Measurements from ENCODE around the gene ATXN7. TPM values are rescaled to one million over a fixed set of nuclear protein-coding genes. Genes with fewer than 3 reads are reported as not detected.

The ATXN7 gene
- total RNA-seq, 3 donors from 2014 or later: 37.4 to 56.2 (median 47.9) TPM

- Histone ChIP-seq H3K4me3 (no peak overlapping the region), H3K27ac (no peak overlapping the region), H3K36me3 (no peaks in the 10 kb centered on the region), H3K9me3 (no peaks in the 10 kb centered on the region), H3K27me3 (no peaks in the 10 kb centered on the region), H3K4me1 (no peaks in the 10 kb centered on the region)
- no peak for DNase-seq (ENCODE audit: low spot score in 2 of 2)
- TF ChIP-seq CTCF (IDR thresholded peaks at IDR 0.05) (no peak), POLR2A (IDR thresholded peaks at IDR 0.05) (no peak), POLR2AphosphoS5 (IDR thresholded peaks at IDR 0.05) (no peak)
- intact Hi-C loops (cut with DNase I; ENCODE audit: low total_unique reads): loop anchor here (2.0 kb wide), 1 partner anchor 53 kb away; no protein-coding TSS in a partner anchor
Observed at GRCh38 chr3:63990204-63990603, 126.5 kb downstream of the ATXN7 start.

- intact Hi-C loops (cut with DNase I; ENCODE audit: low total_unique reads): loop anchor here (2.0 kb wide), 1 partner anchor 54 kb away; no protein-coding TSS in a partner anchor
- no peak overlapping the region for H3K4me3 ChIP-seq
- H3K36me3 ChIP-seq: peaks cover 3% of the 10 kb centered on the region
- no peak for DNase-seq (ENCODE audit: low spot score in 2 of 2)
- no peaks in the 10 kb centered on the region for H3K4me1 ChIP-seq
- no peaks in the 10 kb centered on the region for H3K27me3 ChIP-seq
- TF ChIP-seq POLR2AphosphoS5 (IDR thresholded peaks at IDR 0.05) (no peak), CTCF (IDR thresholded peaks at IDR 0.05) (no peak), POLR2A (IDR thresholded peaks at IDR 0.05) (no peak)
- no peaks in the 10 kb centered on the region for H3K9me3 ChIP-seq
- H3K27ac ChIP-seq: no peak overlapping the region
Observed at GRCh38 chr3:63990733-63991132, 127.1 kb downstream of the ATXN7 start.

GRCh38 chr3:63991666-63992065 lies 128.0 kb downstream of the ATXN7 start:
- intact Hi-C loops (cut with DNase I; ENCODE audit: low total_unique reads): loop anchor here (2.0 kb wide), 1 partner anchor 55 kb away; no protein-coding TSS in a partner anchor
- Histone ChIP-seq H3K9me3 (no peaks in the 10 kb centered on the region), H3K36me3 (peaks cover 9% of the 10 kb centered on the region), H3K4me3 (no peak overlapping the region), H3K4me1 (no peaks in the 10 kb centered on the region), H3K27me3 (no peaks in the 10 kb centered on the region), H3K27ac (no peak overlapping the region)
- no peak for TF ChIP-seq CTCF (IDR thresholded peaks at IDR 0.05)
- TF ChIP-seq POLR2A (IDR thresholded peaks at IDR 0.05): no peak
- no peak for TF ChIP-seq POLR2AphosphoS5 (IDR thresholded peaks at IDR 0.05)
- DNase-seq (ENCODE audit: low spot score in 2 of 2): no peak

- no peak for DNase-seq (ENCODE audit: low spot score in 2 of 2)
- H3K36me3 ChIP-seq: peaks cover 9% of the 10 kb centered on the region
- H3K4me3 ChIP-seq: no peak overlapping the region
- no peaks in the 10 kb centered on the region for H3K4me1 ChIP-seq
- no peak overlapping the region for H3K27ac ChIP-seq
- no peaks in the 10 kb centered on the region for H3K9me3 ChIP-seq
- no peaks in the 10 kb centered on the region for H3K27me3 ChIP-seq
- TF ChIP-seq CTCF (IDR thresholded peaks at IDR 0.05) (no peak), POLR2A (IDR thresholded peaks at IDR 0.05) (no peak)
- intact Hi-C loops (cut with DNase I; ENCODE audit: low total_unique reads): no loop called here
Observed at GRCh38 chr3:63992516-63993209, 129.0 kb downstream of the ATXN7 start.

- no peak for TF ChIP-seq POLR2A (IDR thresholded peaks at IDR 0.05)
- TF ChIP-seq CTCF (IDR thresholded peaks at IDR 0.05): peak; percentile 91 to 93 (median 92)
- peak in 2 of 3 donors; percentile 31 to 54 for TF ChIP-seq POLR2AphosphoS5 (IDR thresholded peaks at IDR 0.05)
- no peaks in the 10 kb centered on the region for H3K27me3 ChIP-seq
- H3K4me3 ChIP-seq: no peak overlapping the region
- H3K4me1 ChIP-seq: no peaks in the 10 kb centered on the region
- H3K36me3 ChIP-seq: peaks cover 9% of the 10 kb centered on the region
- DNase-seq (ENCODE audit: low spot score in 2 of 2): peak; percentile 57 to 60
- H3K27ac ChIP-seq: no peak overlapping the region
- H3K9me3 ChIP-seq: no peaks in the 10 kb centered on the region
- intact Hi-C loops (cut with DNase I; ENCODE audit: low total_unique reads): no loop called here
Observed at GRCh38 chr3:63993653-63994079, 130.0 kb downstream of the ATXN7 start.

Measured in breast epithelium (tissue), 4 donors.